ENCODE data around the gene RORC.

The RORC gene

GRCh38 chr1:151829352-151830046 is 2.1 kb downstream of the RORC start:
- in situ Hi-C loops (cut with HindIII; ENCODE audit: low sequenced_read_pairs) = loop anchor here (10.0 kb wide), 1 partner anchor 215 kb away; the partner anchor contains the start of gene SNX27

GRCh38 chr1:151828921-151829320 is 2.7 kb downstream of the RORC start:
- in situ Hi-C loops (cut with HindIII; ENCODE audit: low sequenced_read_pairs) = no loop called here

GRCh38 chr1:151827853-151828252 is 3.7 kb downstream of the RORC start:
- in situ Hi-C loops (cut with HindIII; ENCODE audit: low sequenced_read_pairs) = no loop called here

GRCh38 chr1:151825751-151826660 is 5.6 kb downstream of the RORC start:
- in situ Hi-C loops (cut with HindIII; ENCODE audit: low sequenced_read_pairs) = no loop called here

- in situ Hi-C loops (cut with HindIII; ENCODE audit: low sequenced_read_pairs) = no loop called here
Measured at GRCh38 chr1:151825204-151825603, 6.4 kb downstream of the RORC start.

GRCh38 chr1:151823175-151823574 is 8.4 kb downstream of the RORC start:
- in situ Hi-C loops (cut with HindIII; ENCODE audit: low sequenced_read_pairs) = no loop called here

- in situ Hi-C loops (cut with HindIII; ENCODE audit: low sequenced_read_pairs) = no loop called here
Measured at GRCh38 chr1:151822404-151822803, 9.2 kb downstream of the RORC start.

- in situ Hi-C loops (cut with HindIII; ENCODE audit: low sequenced_read_pairs) = no loop called here
Measured at GRCh38 chr1:151820940-151821339, 10.7 kb downstream of the RORC start.

- in situ Hi-C loops (cut with HindIII; ENCODE audit: low sequenced_read_pairs) = no loop called here
Measured at GRCh38 chr1:151819976-151820623, 11.5 kb downstream of the RORC start.

- in situ Hi-C loops (cut with HindIII; ENCODE audit: low sequenced_read_pairs) = no loop called here
Measured at GRCh38 chr1:151819227-151819835, 12.3 kb downstream of the RORC start.

- in situ Hi-C loops (cut with HindIII; ENCODE audit: low sequenced_read_pairs) = no loop called here
Measured at GRCh38 chr1:151817353-151817730, 14.3 kb downstream of the RORC start.

- in situ Hi-C loops (cut with HindIII; ENCODE audit: low sequenced_read_pairs) = no loop called here
Measured at GRCh38 chr1:151816548-151817352, 14.9 kb downstream of the RORC start.

GRCh38 chr1:151815716-151816327 is 15.8 kb downstream of the RORC start:
- in situ Hi-C loops (cut with HindIII; ENCODE audit: low sequenced_read_pairs) = no loop called here

GRCh38 chr1:151814971-151815545 is 16.5 kb downstream of the RORC start:
- in situ Hi-C loops (cut with HindIII; ENCODE audit: low sequenced_read_pairs) = no loop called here

GRCh38 chr1:151814426-151814825 is 17.2 kb downstream of the RORC start:
- in situ Hi-C loops (cut with HindIII; ENCODE audit: low sequenced_read_pairs) = no loop called here

GRCh38 chr1:151813271-151813977 is 18.2 kb downstream of the RORC start:
- in situ Hi-C loops (cut with HindIII; ENCODE audit: low sequenced_read_pairs) = no loop called here

- in situ Hi-C loops (cut with HindIII; ENCODE audit: low sequenced_read_pairs) = no loop called here
Measured at GRCh38 chr1:151811181-151811580, 20.4 kb downstream of the RORC start.

GRCh38 chr1:151809985-151810556 is 21.5 kb downstream of the RORC start:
- in situ Hi-C loops (cut with HindIII; ENCODE audit: low sequenced_read_pairs) = no loop called here

Data from DLD1 (cell line).